GM19193 (cell line): ENCODE data around the gene AKAP7.

Source experiments
- POLR2A ChIP-seq: IDR thresholded peaks from 4 replicates; pipeline ENCODE4 v1.6.1; 2011; ENCODE audit not compliant: insufficient read depth, insufficient read length; ENCODE audit errors: extremely low read depth

The AKAP7 gene

GRCh38 chr6:131322125-131322524, 186.9 kb downstream of the AKAP7 start:
- TF ChIP-seq POLR2A = no peak

GRCh38 chr6:131331151-131331550, 195.9 kb downstream of the AKAP7 start:
- no peak for TF ChIP-seq POLR2A

- no peak for TF ChIP-seq POLR2A
Measured at GRCh38 chr6:131331873-131332781, 196.9 kb downstream of the AKAP7 start.
